HG02763 (cell line): ENCODE measurements around the gene MLXIP.
"Not testable (repeated sequence)": the region's sequence is repeated elsewhere in the genome, so short reads cannot be mapped to it uniquely, and the experiment has no call there.

Source experiments
- ATAC-seq: cut with Tn5 transposase; IDR thresholded peaks from one replicate; pipeline ENCODE4 v1.9.1; 2021; ENCODE audit warnings: mild to moderate bottlenecking, moderate library complexity; ENCODE audit not compliant: unreplicated experiment

MLXIP gene

GRCh38 chr12:122054842-122055520, 23.6 kb upstream of the MLXIP start:
- ATAC-seq: no peak

GRCh38 chr12:122056406-122056805, 22.1 kb upstream of the MLXIP start:
- ATAC-seq: not testable (repeated sequence)

GRCh38 chr12:122057007-122057735, 21.4 kb upstream of the MLXIP start:
- ATAC-seq: no peak

- ATAC-seq: no peak
Measured at GRCh38 chr12:122057769-122058168, 20.8 kb upstream of the MLXIP start.

- ATAC-seq: no peak
Measured at GRCh38 chr12:122058549-122059149, 19.9 kb upstream of the MLXIP start.

GRCh38 chr12:122059203-122059960, 19.2 kb upstream of the MLXIP start:
- no peak for ATAC-seq

GRCh38 chr12:122060081-122060501, 18.5 kb upstream of the MLXIP start:
- ATAC-seq: no peak

GRCh38 chr12:122061253-122061652, 17.3 kb upstream of the MLXIP start:
- ATAC-seq: no peak

GRCh38 chr12:122062832-122063693, 15.5 kb upstream of the MLXIP start:
- no peak for ATAC-seq

- ATAC-seq: no peak
Measured at GRCh38 chr12:122063694-122064024, 14.9 kb upstream of the MLXIP start.

GRCh38 chr12:122064025-122064777, 14.4 kb upstream of the MLXIP start:
- no peak for ATAC-seq

GRCh38 chr12:122064780-122065588, 13.6 kb upstream of the MLXIP start:
- ATAC-seq: no peak

GRCh38 chr12:122067548-122067947, 11.0 kb upstream of the MLXIP start:
- ATAC-seq: no peak

GRCh38 chr12:122067966-122068365, 10.6 kb upstream of the MLXIP start:
- peak; percentile 70 for ATAC-seq

- ATAC-seq: no peak
Measured at GRCh38 chr12:122072031-122072970, 6.3 kb upstream of the MLXIP start.

GRCh38 chr12:122073815-122074214, 4.7 kb upstream of the MLXIP start:
- no peak for ATAC-seq

GRCh38 chr12:122076743-122077495, 1.6 kb upstream of the MLXIP start:
- ATAC-seq: no peak
